PC-9 (cell line): Measurements from ENCODE around the gene FBXO24. TPM values are rescaled to one million over a fixed set of nuclear protein-coding genes. Genes with fewer than 3 reads are reported as not detected.
A peak's percentile ranks its signal among the peaks of the same experiment; 100 is the strongest.

Experiments
- BruUV-seq: library from RNA; stranded (reverse); fragments of 400-500 nt; replicated peaks from 2 replicates; lab custom pipeline; 2021; lab: Mats Ljungman, UMichigan
- CTCF ChIA-PET: fragments of 300-600 bp; sonication (Branson Sonifier 250); formaldehyde crosslinking; loops from one replicate; lab custom pipeline; 2022; ENCODE audit warnings: antibody characterized with exemption; lab: Charles Lee
- POLR2A ChIA-PET: fragments of 300-600 bp; sonication (Branson Sonifier 250); formaldehyde crosslinking; loops from one replicate; lab custom pipeline; 2022; ENCODE audit warnings: antibody characterized with exemption; ENCODE audit not compliant: unreplicated experiment; lab: Charles Lee
- DNase-seq, 2 experiments: peaks; one replicate each; pipeline versions ENCODE4 v3.0.0 to v3.0.0-alpha.2; 2015 to 2022; ENCODE audit warnings: mixed read lengths in 1 of 2
- H2AFZ ChIP-seq: fragments of 200-600 bp; sonication (generic); 2 replicates; pipeline ENCODE4 v1.8.1; 2017; ENCODE audit warnings: antibody characterized with exemption
- H3F3A ChIP-seq: fragments of 200-600 bp; sonication (generic); 2 replicates; pipeline ENCODE4 v1.8.1; 2017; ENCODE audit warnings: antibody characterized with exemption, mild to moderate bottlenecking, low read depth; ENCODE audit not compliant: insufficient read depth
- H3K27ac ChIP-seq: fragments of 200-600 bp; sonication (generic); 2 replicates; pipeline ENCODE4 v1.6.1; 2016; ENCODE audit warnings: mixed run types
- H3K27me3 ChIP-seq: fragments of 200-600 bp; sonication (generic); 2 replicates; pipeline ENCODE4 v1.6.1; 2016; ENCODE audit warnings: low read depth, mixed run types; ENCODE audit not compliant: insufficient read depth
- H3K36me3 ChIP-seq: fragments of 200-600 bp; sonication (generic); 2 replicates; pipeline ENCODE4 v1.6.1; 2016; ENCODE audit warnings: low read depth, mixed run types
- H3K4me1 ChIP-seq: fragments of 200-600 bp; sonication (generic); replicated peaks from 2 replicates; pipeline ENCODE4 v1.6.1; 2016; ENCODE audit warnings: mixed run types; ENCODE audit not compliant: insufficient read depth
- H3K4me2 ChIP-seq: fragments of 200-600 bp; sonication (generic); 2 replicates; pipeline ENCODE4 v1.6.1; 2017; ENCODE audit warnings: mixed run types
- H3K4me3 ChIP-seq: fragments of 200-600 bp; sonication (generic); 2 replicates; pipeline ENCODE4 v1.6.1; 2016; ENCODE audit warnings: mixed run types
- H3K79me2 ChIP-seq: fragments of 200-600 bp; sonication (generic); 2 replicates; pipeline ENCODE4 v1.6.1; 2017; ENCODE audit warnings: low read depth, mixed run types
- H3K9me2 ChIP-seq: fragments of 200-600 bp; sonication (generic); 2 replicates; pipeline ENCODE4 v1.8.1; 2017; ENCODE audit warnings: mild to moderate bottlenecking; ENCODE audit not compliant: insufficient read depth
- H3K9me3 ChIP-seq: fragments of 200-600 bp; sonication (generic); 2 replicates; pipeline ENCODE4 v1.8.1; 2016; ENCODE audit warnings: low read depth; ENCODE audit not compliant: insufficient read depth
- H4K20me1 ChIP-seq: fragments of 200-600 bp; sonication (generic); 2 replicates; pipeline ENCODE4 v1.8.1; 2017; ENCODE audit not compliant: insufficient read depth
- CTCF ChIP-seq: fragments of 200-600 bp; sonication (generic); conservative IDR thresholded peaks from 2 replicates; pipeline ENCODE4 v1.6.1; 2017; ENCODE audit warnings: mixed run types, antibody characterized with exemption, mild to moderate bottlenecking, moderate library complexity
- EZH2 ChIP-seq: fragments of 200-600 bp; sonication (generic); IDR thresholded peaks from 2 replicates; pipeline ENCODE4 v1.8.0; 2017; ENCODE audit warnings: antibody characterized with exemption, low read depth
- intact Hi-C: fragments of 100-400 bp; cut with micrococcal nuclease; formaldehyde crosslinking; loops from one replicate; pipeline ENCODE4 v1.10.0; 2022; ENCODE audit not compliant: unreplicated experiment
- total RNA-seq: library from RNA; stranded (reverse); gene quantifications from 2 replicates; pipeline ENCODE4 v1.2.3, GENCODE V29; 2021

FBXO24 gene
- total RNA-seq, 1 experiment from 2014 or later: 2.7 TPM

GRCh38 chr7:100609958-100610357 lies 23.8 kb downstream of the FBXO24 start:
- H4K20me1 ChIP-seq: no peaks in the 10 kb centered on the region
- intact Hi-C loops: no loop called here
- H3K27me3 ChIP-seq: no peaks in the 10 kb centered on the region
- H3K79me2 ChIP-seq: no peaks in the 10 kb centered on the region
- no peak overlapping the region for H2AFZ ChIP-seq
- H3F3A ChIP-seq: peaks cover 15% of the 10 kb centered on the region; the same call in 1 of the 2 replicates
- no peak for TF ChIP-seq EZH2
- no peak for TF ChIP-seq CTCF
- BruUV-seq: no TSS peak
- POLR2A ChIA-PET: no interaction called here
- no peaks in the 10 kb centered on the region for H3K9me3 ChIP-seq
- H3K9me2 ChIP-seq: no peaks in the 10 kb centered on the region
- H3K4me2 ChIP-seq: no peak overlapping the region
- peaks cover 5% of the 10 kb centered on the region for H3K4me1 ChIP-seq
- CTCF ChIA-PET: no interaction called here
- H3K27ac ChIP-seq: no peak overlapping the region
- no peak overlapping the region for H3K4me3 ChIP-seq
- DNase-seq: no peak
- no peaks in the 10 kb centered on the region for H3K36me3 ChIP-seq

- peaks cover 5% of the 10 kb centered on the region for H3K4me1 ChIP-seq
- no peaks in the 10 kb centered on the region for H3K79me2 ChIP-seq
- ChIA-PET CTCF (interaction anchor here (0.6 to 1.7 kb wide), 6 partner anchors 21 to 190 kb away, joined by 3 to 12 read pairs (median 4); no protein-coding TSS in a partner anchor), POLR2A (interaction anchor here (0.5 to 1.6 kb wide), 20 partner anchors 21 to 640 kb away, joined by 3 to 23 read pairs (median 5); partner anchors contain the start of genes FBXO24, POP7, SRRT and UFSP1)
- H3K4me2 ChIP-seq: peak within 1 kb of the TSS; percentile 96
- no peaks in the 10 kb centered on the region for H3K27me3 ChIP-seq
- DNase-seq: peak; percentile 98 to 99
- H3K9me2 ChIP-seq: no peaks in the 10 kb centered on the region
- H4K20me1 ChIP-seq: no peaks in the 10 kb centered on the region
- H3F3A ChIP-seq: peaks cover 15% of the 10 kb centered on the region; the same call in 1 of the 2 replicates
- TF ChIP-seq CTCF (no peak), EZH2 (no peak)
- no peaks in the 10 kb centered on the region for H3K9me3 ChIP-seq
- no peaks in the 10 kb centered on the region for H3K36me3 ChIP-seq
- BruUV-seq: no TSS peak
- intact Hi-C loops: loop anchor here (1.0 to 2.0 kb wide), 2 partner anchors 26 to 61 kb away; partner anchors contain the start of genes FBXO24, GNB2 and LRCH4
- peak within 1 kb of the TSS; percentile 74 for H3K4me3 ChIP-seq
- peak within 1 kb of the TSS; percentile 86 for H2AFZ ChIP-seq
- H3K27ac ChIP-seq: peak within 1 kb of the TSS; percentile 60
These were observed 26.0 kb downstream of the FBXO24 start, which contains the start of gene MOSPD3 for GRCh38 chr7:100611983-100612729. MOSPD3 (plus strand) TSS chr7:100612540; CDS start chr7:100612792, 252 bp downstream.

GRCh38 chr7:100612730-100613390 lies 26.7 kb downstream of the FBXO24 start:
- Histone ChIP-seq H3K36me3 (no peaks in the 10 kb centered on the region), H3K4me2 (peak overlapping the region; percentile 96), H3K27me3 (no peaks in the 10 kb centered on the region), H3K79me2 (no peaks in the 10 kb centered on the region), H4K20me1 (no peaks in the 10 kb centered on the region), H3K9me2 (no peaks in the 10 kb centered on the region), H3F3A (peaks cover 15% of the 10 kb centered on the region; the same call in 1 of the 2 replicates), H3K27ac (no peak overlapping the region), H3K4me3 (peak overlapping the region; percentile 74), H3K4me1 (peaks cover 5% of the 10 kb centered on the region), H3K9me3 (no peaks in the 10 kb centered on the region), H2AFZ (peak overlapping the region; percentile 86)
- BruUV-seq: TSS peak; percentile 46
- CTCF ChIA-PET: interaction anchor here (0.5 to 1.7 kb wide), 6 partner anchors 11 to 189 kb away, joined by 3 to 12 read pairs (median 6); no protein-coding TSS in a partner anchor
- POLR2A ChIA-PET: interaction anchor here (0.6 to 1.6 kb wide), 17 partner anchors 20 to 640 kb away, joined by 3 to 23 read pairs (median 5); partner anchors contain the start of genes FBXO24, POP7, SRRT and UFSP1
- TF ChIP-seq CTCF: no peak
- no peak for TF ChIP-seq EZH2
- intact Hi-C loops: loop anchor here (1.0 to 2.0 kb wide), 2 partner anchors 27 to 60 kb away; partner anchors contain the start of genes FBXO24, GNB2 and LRCH4
- DNase-seq: no peak
